Peyer's patch (tissue), 4 donors: ENCODE measurements around the gene PQBP1. TPM values are rescaled to one million over a fixed set of nuclear protein-coding genes. Genes with fewer than 3 reads are reported as not detected.

Experiments used
- DNase-seq, 3 donors: peaks; one replicate each; pipeline ENCODE4 v3.0.0-alpha.2; 2017 to 2019
- H3K27ac ChIP-seq, 4 donors: fragments of 200-600 bp; sonication (generic); one replicate each; pipeline ENCODE4 v1.5.1; 2016 to 2019
- H3K27me3 ChIP-seq, 2 donors: fragments of 200-600 bp; sonication (generic); one replicate each; pipeline ENCODE4 v1.5.1; 2019
- H3K36me3 ChIP-seq, 3 donors: fragments of 200-600 bp; sonication (generic); one replicate each; pipeline ENCODE4 v1.5.1; 2016 to 2019
- H3K4me1 ChIP-seq, 4 donors: fragments of 200-600 bp; sonication (generic); one replicate each; pipeline ENCODE4 v1.5.1; 2016 to 2019
- H3K4me3 ChIP-seq, 4 donors: fragments of 200-600 bp; sonication (generic); 1 replicate in 3 of 4; 2 replicates in 1 of 4; pipeline ENCODE4 v1.5.1; 2016 to 2019; ENCODE audit warnings: mild to moderate bottlenecking in 1 of 4
- H3K9me3 ChIP-seq, 4 donors: fragments of 200-600 bp; sonication (generic); one replicate each; pipeline ENCODE4 v1.5.1; 2016 to 2019; ENCODE audit warnings: mild to moderate bottlenecking in 1 of 4
- POLR2A ChIP-seq, 2 donors: fragments of 450-650 bp; IDR thresholded peaks; one replicate each; pipeline ENCODE4 v1.5.1; 2017; ENCODE audit warnings: antibody characterized with exemption in 2 of 2, mild to moderate bottlenecking in 2 of 2, moderate library complexity in 2 of 2
- total RNA-seq, 4 donors: library from RNA; depleted of rRNA; stranded (reverse); fragments of >200 nt; gene quantifications; one replicate each; pipeline ENCODE4 v1.1.0, GENCODE V29; 2016
- TF ChIP-seq, protein P1 (sequence below), 6 experiments: fragments of 450-650 bp in 4 of 6; fragments of 200-600 bp in 2 of 6; sonication (generic) in 1 of 6; IDR thresholded peaks; one replicate each; pipeline ENCODE4 v1.5.1; 2017 to 2019; ENCODE audit warnings: antibody characterized with exemption in 6 of 6, mild to moderate bottlenecking in 3 of 6, moderate library complexity in 1 of 6

PQBP1 gene
- total RNA-seq, 4 donors from 2014 or later, result 63.3 to 86.6 (median 70.1) TPM

DNA sequence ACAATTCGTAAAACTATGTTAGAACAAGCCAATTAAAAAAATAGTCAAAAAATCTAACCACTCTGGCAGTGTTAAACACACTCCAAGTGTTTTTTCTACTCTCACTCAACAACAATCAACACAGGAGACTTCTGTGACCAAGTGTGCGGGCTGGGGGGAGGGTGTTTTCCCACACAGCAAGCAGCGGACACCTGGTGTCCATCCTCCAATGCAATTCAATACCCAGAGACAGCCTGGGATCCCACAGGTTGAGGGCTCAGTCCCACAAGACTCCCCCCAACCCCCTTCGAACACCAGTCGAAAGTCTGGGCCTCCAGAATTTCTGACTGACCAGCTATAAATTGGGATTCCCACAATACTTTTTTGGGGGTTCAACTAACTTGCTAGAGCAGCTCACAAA is 29.4 kb downstream of the PQBP1 start:
- H3K36me3 ChIP-seq, result peaks cover 0 to 65% (median 0%) of the 10 kb centered on the region in 3 donors
- no peak for DNase-seq
- H3K4me3 ChIP-seq, result no peak overlapping the region
- no peak overlapping the region for H3K27ac ChIP-seq
- H3K4me1 ChIP-seq, result no peaks in the 10 kb centered on the region
- H3K27me3 ChIP-seq, result no peaks in the 10 kb centered on the region
- no peak for TF ChIP-seq POLR2A (IDR thresholded peaks at IDR 0.05)
- TF ChIP-seq, protein P1, sequence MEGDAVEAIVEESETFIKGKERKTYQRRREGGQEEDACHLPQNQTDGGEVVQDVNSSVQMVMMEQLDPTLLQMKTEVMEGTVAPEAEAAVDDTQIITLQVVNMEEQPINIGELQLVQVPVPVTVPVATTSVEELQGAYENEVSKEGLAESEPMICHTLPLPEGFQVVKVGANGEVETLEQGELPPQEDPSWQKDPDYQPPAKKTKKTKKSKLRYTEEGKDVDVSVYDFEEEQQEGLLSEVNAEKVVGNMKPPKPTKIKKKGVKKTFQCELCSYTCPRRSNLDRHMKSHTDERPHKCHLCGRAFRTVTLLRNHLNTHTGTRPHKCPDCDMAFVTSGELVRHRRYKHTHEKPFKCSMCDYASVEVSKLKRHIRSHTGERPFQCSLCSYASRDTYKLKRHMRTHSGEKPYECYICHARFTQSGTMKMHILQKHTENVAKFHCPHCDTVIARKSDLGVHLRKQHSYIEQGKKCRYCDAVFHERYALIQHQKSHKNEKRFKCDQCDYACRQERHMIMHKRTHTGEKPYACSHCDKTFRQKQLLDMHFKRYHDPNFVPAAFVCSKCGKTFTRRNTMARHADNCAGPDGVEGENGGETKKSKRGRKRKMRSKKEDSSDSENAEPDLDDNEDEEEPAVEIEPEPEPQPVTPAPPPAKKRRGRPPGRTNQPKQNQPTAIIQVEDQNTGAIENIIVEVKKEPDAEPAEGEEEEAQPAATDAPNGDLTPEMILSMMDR (IDR thresholded peaks at IDR 0.05), result no peak
- no peaks in the 10 kb centered on the region for H3K9me3 ChIP-seq

GRCh38 chrX:48927736-48928382 is 30.1 kb downstream of the PQBP1 start:
- TF ChIP-seq, protein P1 (IDR thresholded peaks at IDR 0.05), result no peak
- TF ChIP-seq POLR2A (IDR thresholded peaks at IDR 0.05), result no peak
- H3K4me1 ChIP-seq, result no peaks in the 10 kb centered on the region
- H3K27ac ChIP-seq, result peak overlapping the region in 1 of 4 donors; percentile 1
- no peak overlapping the region for H3K4me3 ChIP-seq
- peaks cover 0 to 60% (median 0%) of the 10 kb centered on the region in 3 donors for H3K36me3 ChIP-seq
- no peak for DNase-seq
- no peaks in the 10 kb centered on the region for H3K9me3 ChIP-seq
- H3K27me3 ChIP-seq, result no peaks in the 10 kb centered on the region

DNA sequence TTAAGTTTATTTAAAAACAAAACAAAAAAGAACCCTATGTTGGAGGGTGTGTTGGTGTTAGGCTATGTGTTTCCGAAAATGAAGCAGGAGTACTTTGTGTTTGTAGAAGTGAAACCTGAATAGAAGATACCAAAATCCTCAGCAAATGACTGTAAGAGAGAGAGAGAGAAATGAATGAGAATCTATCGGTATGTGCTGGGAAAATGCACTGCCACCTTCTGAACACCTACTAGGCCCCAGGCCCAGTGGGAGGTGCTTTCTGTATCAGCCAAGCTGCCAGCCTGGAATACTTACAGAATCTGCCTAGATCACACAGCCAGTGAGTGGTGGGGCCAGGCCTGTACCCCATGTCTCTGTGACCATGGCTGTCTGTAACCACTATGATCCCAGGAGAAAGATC is 36.0 kb downstream of the PQBP1 start:
- Histone ChIP-seq H3K27ac (peak overlapping the region in 2 of 4 donors; percentile 17 to 75), H3K27me3 (no peaks in the 10 kb centered on the region), H3K36me3 (peaks cover 0 to 47% (median 0%) of the 10 kb centered on the region in 3 donors), H3K9me3 (no peaks in the 10 kb centered on the region), H3K4me3 (no peak overlapping the region), H3K4me1 (peaks cover 0 to 13% (median 6%) of the 10 kb centered on the region in 4 donors)
- no peak for TF ChIP-seq POLR2A (IDR thresholded peaks at IDR 0.05)
- TF ChIP-seq, protein P1 (IDR thresholded peaks at IDR 0.05), result no peak
- DNase-seq, result no peak

DNA sequence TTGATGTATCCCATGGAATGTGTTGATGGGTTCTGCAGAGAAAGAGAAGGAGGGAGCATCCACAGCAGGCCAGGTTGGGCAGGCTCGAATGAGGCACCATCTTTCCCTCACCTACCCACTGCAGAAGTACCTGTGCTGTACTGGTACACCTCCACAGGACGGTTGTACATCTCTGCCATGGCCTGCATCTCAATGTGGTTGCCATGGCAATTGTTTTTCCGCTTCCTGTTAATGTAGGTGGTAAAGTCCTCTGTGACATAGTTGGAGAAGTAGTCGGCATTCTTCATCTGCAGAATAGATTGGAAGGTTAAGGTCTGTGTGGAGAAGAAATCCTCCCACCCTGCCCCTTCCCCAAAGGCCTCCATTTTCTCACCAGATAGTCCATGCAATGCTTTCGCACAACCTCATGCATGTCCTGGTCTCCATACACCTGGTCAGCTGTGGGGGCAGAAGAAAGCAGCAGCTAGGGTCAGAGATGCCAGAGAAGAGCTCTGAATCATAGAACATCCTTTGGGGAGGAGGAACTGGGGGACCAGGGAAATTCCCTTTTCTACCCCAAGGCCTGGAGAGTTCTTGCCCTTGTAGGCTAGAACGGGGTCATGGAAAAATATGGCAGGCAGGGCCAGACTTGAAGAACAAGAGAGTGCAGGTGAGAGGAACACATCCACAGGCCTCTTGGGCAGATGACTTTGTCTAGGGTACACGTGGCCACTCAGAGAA is 37.0 kb downstream of the PQBP1 start:
- Histone ChIP-seq H3K27me3 (no peaks in the 10 kb centered on the region), H3K9me3 (no peaks in the 10 kb centered on the region), H3K4me3 (no peak overlapping the region), H3K27ac (peak overlapping the region in 1 of 4 donors; percentile 75), H3K4me1 (peaks cover 0 to 16% (median 8%) of the 10 kb centered on the region in 4 donors), H3K36me3 (peaks cover 0 to 46% (median 0%) of the 10 kb centered on the region in 3 donors)
- DNase-seq, result no peak
- TF ChIP-seq POLR2A (IDR thresholded peaks at IDR 0.05), result no peak
- TF ChIP-seq, protein P1 (IDR thresholded peaks at IDR 0.05), result no peak

GRCh38 chrX:48935301-48935670 is 37.6 kb downstream of the PQBP1 start:
- TF ChIP-seq, protein P1 (IDR thresholded peaks at IDR 0.05), result no peak
- no peak for TF ChIP-seq POLR2A (IDR thresholded peaks at IDR 0.05)
- Histone ChIP-seq H3K4me3 (no peak overlapping the region), H3K36me3 (peaks cover 0 to 40% (median 0%) of the 10 kb centered on the region in 3 donors), H3K27me3 (no peaks in the 10 kb centered on the region), H3K4me1 (peaks cover 0 to 20% (median 10%) of the 10 kb centered on the region in 4 donors), H3K27ac (peak overlapping the region in 1 of 4 donors; percentile 75), H3K9me3 (no peaks in the 10 kb centered on the region)
- no peak for DNase-seq
